Pulmonary artery endothelial cell (primary cell): ENCODE data around the gene OSGEP. TPM values are rescaled to one million over a fixed set of nuclear protein-coding genes. Genes with fewer than 3 reads are reported as not detected.
"Not testable (repeated sequence)": the region's sequence is repeated elsewhere in the genome, so short reads cannot be mapped to it uniquely, and the experiment has no call there.

Experiments used
- DNase-seq: peaks from one replicate; pipeline ENCODE4 v3.0.0-alpha.2; 2011; ENCODE audit warnings: low read depth, low spot score
- total RNA-seq: library from RNA; depleted of rRNA; stranded (reverse); fragments of >200 nt; gene quantifications from 2 replicates; pipeline ENCODE4 v1.2.3, GENCODE V29; 2014

Gene OSGEP
- total RNA-seq, 1 donor from 2014 or later, result 42.6 TPM

- peak; percentile 49 for DNase-seq
Observed at GRCh38 chr14:20469890-20470602, 15.4 kb upstream of the OSGEP start.

DNA sequence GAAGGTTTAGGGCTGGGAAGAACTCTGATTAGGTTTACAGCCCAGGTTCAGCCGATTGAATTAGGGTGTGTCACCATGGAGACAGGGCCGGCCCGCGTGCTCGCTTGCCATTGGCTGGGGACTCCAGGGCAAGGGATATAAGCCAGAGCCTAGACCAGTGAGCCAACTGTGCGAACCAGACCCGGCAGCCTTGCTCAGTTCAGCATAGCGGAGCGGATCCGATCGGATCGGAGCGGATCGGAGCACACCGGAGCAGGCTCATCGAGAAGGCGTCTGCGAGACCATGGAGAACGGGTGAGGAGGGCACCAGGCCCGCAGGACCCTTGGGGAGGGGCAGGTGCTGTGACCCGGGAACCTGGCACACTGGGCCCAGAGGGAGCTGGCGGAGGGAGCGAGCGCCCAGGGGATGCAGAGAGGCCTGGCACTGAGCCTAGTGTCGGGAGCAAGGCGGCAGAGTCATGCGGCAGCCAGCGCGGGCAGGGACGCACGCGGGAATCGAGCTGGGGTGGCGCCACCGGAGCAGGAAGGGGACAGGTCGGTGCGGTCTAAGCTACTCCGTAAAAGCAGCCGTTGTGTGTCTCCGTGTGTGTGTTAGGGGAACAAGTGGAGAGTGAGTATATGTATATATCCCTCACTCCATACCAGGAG is 14.8 kb upstream of the OSGEP start, which contains the start of gene PNP:
PNP (plus strand) TSS at position 165 of the 648 bp plus-strand sequence; CDS start at position 284, 119 bp downstream.
- DNase-seq, result peak; percentile 68

DNA sequence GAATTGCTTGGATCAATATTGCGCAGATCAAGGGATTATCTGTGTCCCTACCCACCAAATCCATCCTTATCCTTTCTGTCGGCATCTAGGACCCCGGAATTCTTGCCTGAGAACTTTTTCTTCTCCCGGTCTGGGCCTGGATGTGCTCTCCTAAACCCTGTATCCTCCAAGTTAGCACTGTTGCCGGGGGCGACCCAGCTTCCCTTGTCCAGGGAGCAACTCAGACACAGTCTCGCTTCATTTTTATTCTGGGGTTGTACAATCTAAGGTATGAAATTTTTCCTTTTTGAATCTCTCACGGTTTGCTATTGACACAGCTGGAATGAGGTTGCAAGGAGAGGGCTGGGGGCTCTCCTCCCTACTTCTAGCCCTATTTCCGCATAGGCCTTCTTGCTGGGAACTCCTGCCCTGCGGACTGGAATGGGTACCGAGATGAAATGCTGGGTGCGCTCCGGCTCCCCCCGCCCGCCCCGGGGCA is 14.2 kb upstream of the OSGEP start:
- DNase-seq, result no peak

- DNase-seq, result peak; percentile 100
Observed at GRCh38 chr14:20461225-20462141, 6.9 kb upstream of the OSGEP start, which contains the start of gene PIP4P1. PIP4P1 (minus strand) TSS chr14:20461434; CDS start chr14:20461325, 109 bp downstream.

DNA sequence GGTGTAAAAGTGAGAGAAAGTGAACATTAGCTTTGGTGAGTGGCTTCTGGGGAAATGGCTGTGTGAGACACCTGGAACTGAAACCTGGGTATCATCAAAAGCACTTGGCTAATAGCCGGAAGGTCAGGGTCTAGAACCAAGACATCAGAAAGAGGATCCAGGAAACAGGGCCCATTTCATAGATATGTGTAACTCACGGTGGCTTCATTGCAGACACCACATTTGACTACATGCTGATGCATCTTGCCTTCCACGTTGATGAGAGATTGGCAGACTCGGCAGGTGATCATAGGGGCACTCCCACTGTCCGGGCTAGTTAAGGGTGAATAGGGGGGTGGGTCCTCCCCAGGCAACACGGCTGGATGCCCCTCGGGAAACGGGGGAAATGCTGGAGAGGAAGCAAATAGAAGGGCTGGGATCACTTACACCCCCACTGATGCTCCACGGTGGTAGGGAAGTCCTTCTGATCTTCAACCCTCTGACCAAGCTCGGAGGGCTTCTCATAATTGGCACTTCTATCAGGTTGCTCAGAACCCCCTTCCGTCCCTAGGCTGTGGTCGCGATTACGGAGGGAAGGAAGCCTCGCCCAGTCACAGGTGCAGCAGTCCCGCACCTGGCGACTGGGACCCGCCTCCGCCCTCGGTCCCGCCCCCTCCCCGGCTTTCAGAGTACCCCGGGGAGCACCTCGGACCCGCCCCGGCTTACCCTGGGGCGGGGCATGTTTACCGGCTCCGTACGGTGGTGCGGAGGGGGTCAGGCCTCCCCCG is 6.0 kb upstream of the OSGEP start:
- DNase-seq, result no peak

DNA sequence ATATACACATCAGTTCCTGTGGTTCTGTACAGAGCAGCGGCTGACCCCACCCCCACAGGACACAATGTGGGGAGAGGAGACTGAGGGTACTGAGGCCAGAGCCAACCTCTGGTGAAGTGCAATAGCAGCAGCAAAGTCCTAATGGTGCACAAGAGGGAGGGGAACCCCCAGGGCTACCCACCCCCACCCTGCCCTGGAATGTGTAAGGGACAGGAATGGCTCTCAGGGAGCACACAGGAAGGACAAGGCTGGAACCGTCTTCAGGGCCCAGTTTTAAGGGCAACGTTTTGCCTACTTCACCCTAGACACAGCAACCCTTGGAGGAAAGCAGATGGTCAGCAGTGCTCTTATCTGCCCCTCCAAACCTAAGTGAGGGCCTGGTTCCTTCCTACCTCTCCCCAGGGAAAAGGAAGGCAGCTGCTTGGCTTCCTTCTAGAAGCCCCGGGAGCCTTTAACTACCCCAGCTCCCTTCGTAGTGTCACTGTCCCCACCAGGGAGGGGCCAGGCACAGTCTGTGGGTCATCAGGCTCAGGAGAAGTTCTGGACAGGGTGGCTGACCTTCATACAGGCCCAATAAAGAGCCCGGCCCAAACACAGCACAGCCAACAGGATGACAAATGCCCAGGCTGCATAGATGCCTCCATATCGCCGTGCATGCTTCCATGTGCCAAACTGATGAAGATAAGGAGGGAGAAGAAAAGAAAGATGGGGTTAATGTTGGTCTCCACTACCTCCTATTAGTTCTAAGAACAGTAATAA is 3.6 kb upstream of the OSGEP start:
- no peak for DNase-seq

DNA sequence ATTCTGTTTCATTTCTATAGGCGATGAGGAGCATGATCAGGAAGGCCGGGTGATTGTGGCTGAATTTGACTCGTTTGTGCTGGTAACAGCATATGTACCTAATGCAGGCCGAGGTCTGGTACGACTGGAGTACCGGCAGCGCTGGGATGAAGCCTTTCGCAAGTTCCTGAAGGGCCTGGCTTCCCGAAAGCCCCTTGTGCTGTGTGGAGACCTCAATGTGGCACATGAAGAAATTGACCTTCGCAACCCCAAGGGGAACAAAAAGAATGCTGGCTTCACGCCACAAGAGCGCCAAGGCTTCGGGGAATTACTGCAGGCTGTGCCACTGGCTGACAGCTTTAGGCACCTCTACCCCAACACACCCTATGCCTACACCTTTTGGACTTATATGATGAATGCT is 2.4 kb upstream of the OSGEP start:
- no peak for DNase-seq

GRCh38 chr14:20455355-20456300 is 1.0 kb upstream of the OSGEP start:
- peak; percentile 66 for DNase-seq

DNA sequence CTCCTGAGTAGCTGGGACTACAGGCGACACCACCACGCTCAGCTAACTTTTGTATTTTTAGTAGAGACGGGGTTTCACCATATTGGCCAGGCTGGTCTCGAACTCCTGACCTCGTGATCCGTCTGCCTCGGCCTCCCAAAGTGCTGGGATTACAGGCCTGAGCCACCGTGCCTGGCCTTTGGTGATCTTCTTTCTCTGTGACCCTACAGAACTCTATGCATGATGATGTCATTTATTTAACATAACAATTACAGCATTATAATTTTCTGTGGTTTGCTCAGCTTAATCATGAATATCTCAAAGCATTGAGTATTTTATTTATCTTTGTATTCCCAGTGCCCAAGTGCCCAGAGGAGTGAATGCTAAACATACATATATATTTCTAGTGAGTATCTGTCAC is 1.8 kb downstream of the OSGEP start:
- not testable (repeated sequence) for DNase-seq

- no peak for DNase-seq
Observed at GRCh38 chr14:20446889-20447288, 7.7 kb downstream of the OSGEP start.

GRCh38 chr14:20443650-20444049 is 11.0 kb downstream of the OSGEP start:
- not testable (repeated sequence) for DNase-seq

GRCh38 chr14:20441461-20441860 is 13.2 kb downstream of the OSGEP start:
- DNase-seq, result no peak

DNA sequence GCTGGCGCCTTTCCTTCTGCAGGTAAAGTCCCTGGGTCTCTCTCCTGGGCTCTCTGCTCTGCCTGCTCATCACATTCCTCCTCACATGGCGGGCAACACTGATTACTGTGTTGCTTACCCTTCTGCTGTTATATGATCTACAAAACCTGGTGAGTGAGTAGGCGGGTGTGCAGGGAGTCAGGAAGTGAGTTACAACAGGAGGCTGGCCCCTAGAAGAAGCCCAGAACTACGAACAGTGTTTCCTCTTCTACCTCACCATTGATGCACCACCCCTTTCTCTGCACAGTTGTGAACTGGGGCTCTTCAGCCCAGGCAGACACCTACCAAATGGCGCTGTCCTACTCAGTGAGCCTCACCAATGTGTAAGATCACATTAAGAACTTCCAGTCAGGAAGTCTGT is 13.7 kb downstream of the OSGEP start:
- DNase-seq, result no peak

- DNase-seq, result no peak
Observed at GRCh38 chr14:20440465-20440864, 14.1 kb downstream of the OSGEP start.

GRCh38 chr14:20438664-20439063 is 15.9 kb downstream of the OSGEP start:
- no peak for DNase-seq

DNA sequence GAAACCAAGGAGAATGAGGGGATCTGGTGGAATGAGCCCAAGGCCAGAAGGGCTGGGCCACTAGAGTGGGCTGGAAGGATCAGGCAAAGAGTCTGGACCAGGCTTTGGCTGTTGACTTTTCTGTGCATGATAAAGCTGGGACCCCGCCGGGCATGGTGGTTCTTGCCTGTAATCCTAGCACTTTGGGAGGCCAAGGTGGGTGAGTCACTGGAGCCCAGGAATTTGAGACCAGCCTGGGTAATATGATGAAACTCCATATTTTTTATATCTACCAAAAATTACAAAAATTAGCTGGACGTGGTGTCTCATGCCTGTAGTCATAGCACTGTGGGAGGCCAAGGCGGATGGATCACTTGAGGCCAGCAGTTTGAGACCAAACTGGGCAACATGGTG is 18.3 kb downstream of the OSGEP start:
- DNase-seq, result no peak

GRCh38 chr14:20435582-20436362 is 18.8 kb downstream of the OSGEP start, which contains the start of gene KLHL33:
KLHL33 (minus strand) TSS chr14:20436166; CDS start chr14:20435811, 355 bp downstream.
- no peak for DNase-seq
